PC-3 (cell line): ENCODE results near the gene SLIT1. TPM values are rescaled to one million over a fixed set of nuclear protein-coding genes. Genes with fewer than 3 reads are reported as not detected.
A peak's percentile ranks its signal among the peaks of the same experiment; 100 is the strongest.

Experiments
- ATAC-seq: fragments of 200-7000 bp; cut with Tn5 transposase; 2 replicates; pipeline ENCODE4 v1.9.1; 2020; ENCODE audit warnings: mild to moderate bottlenecking, moderate library complexity
- BruUV-seq: library from RNA; stranded (reverse); fragments of 400-500 nt; replicated peaks from 2 replicates; lab custom pipeline; 2021; lab: Mats Ljungman, UMichigan
- CTCF ChIA-PET: fragments of 300-600 bp; sonication (Branson Sonifier 250); formaldehyde crosslinking; loops from one replicate; lab custom pipeline; 2022; ENCODE audit warnings: antibody characterized with exemption; lab: Charles Lee
- POLR2A ChIA-PET: fragments of 300-600 bp; sonication (Branson Sonifier 250); formaldehyde crosslinking; loops from one replicate; lab custom pipeline; 2022; ENCODE audit warnings: antibody characterized with exemption; ENCODE audit not compliant: unreplicated experiment; lab: Charles Lee
- DNase-seq: peaks from one replicate; pipeline ENCODE4 v3.0.0-alpha.2; 2015
- H2AFZ ChIP-seq: fragments of 300-600 bp; sonication (generic); 2 replicates; pipeline ENCODE4 v1.6.0; 2016; ENCODE audit warnings: antibody characterized with exemption, low read length
- H3F3A ChIP-seq: fragments of 300-600 bp; sonication (generic); one replicate; pipeline ENCODE4 v1.6.0; 2017; ENCODE audit warnings: antibody characterized with exemption, low read length, control low read depth, mild to moderate bottlenecking; ENCODE audit not compliant: unreplicated experiment
- H3K27ac ChIP-seq: fragments of 300-600 bp; sonication (generic); 2 replicates; pipeline ENCODE4 v1.5.1; 2016; ENCODE audit warnings: mild to moderate bottlenecking, low read length
- H3K27me3 ChIP-seq: fragments of 300-600 bp; sonication (generic); 2 replicates; pipeline ENCODE4 v1.6.1; 2016; ENCODE audit warnings: low read length, mixed read lengths
- H3K36me3 ChIP-seq: fragments of 300-600 bp; sonication (generic); 2 replicates; pipeline ENCODE4 v1.6.1; 2016; ENCODE audit warnings: low read depth, mixed run types, low read length, mixed read lengths
- H3K4me1 ChIP-seq: fragments of 300-600 bp; sonication (generic); 2 replicates; pipeline ENCODE4 v1.5.1; 2016; ENCODE audit warnings: low read length; ENCODE audit not compliant: insufficient read depth
- H3K4me2 ChIP-seq: fragments of 300-600 bp; sonication (generic); 2 replicates; pipeline ENCODE4 v1.6.0; 2016; ENCODE audit warnings: low read length
- H3K4me3 ChIP-seq: fragments of 300-600 bp; sonication (generic); 2 replicates; pipeline ENCODE4 v1.5.1; 2016; ENCODE audit warnings: mild to moderate bottlenecking, low read length, mixed read lengths
- H3K79me2 ChIP-seq: fragments of 300-600 bp; sonication (generic); 2 replicates; pipeline ENCODE4 v1.6.1; 2017; ENCODE audit warnings: low read length, mixed read lengths
- H3K9ac ChIP-seq: fragments of 300-600 bp; sonication (generic); 2 replicates; pipeline ENCODE4 v1.6.0; 2016; ENCODE audit warnings: mild to moderate bottlenecking, low read length
- H3K9me2 ChIP-seq: fragments of 300-600 bp; sonication (generic); replicated peaks from 2 replicates; pipeline ENCODE4 v1.6.1; 2016; ENCODE audit warnings: mixed run types, low read length, mixed read lengths
- H3K9me3 ChIP-seq: fragments of 300-600 bp; sonication (generic); 2 replicates; pipeline ENCODE4 v1.6.1; 2016; ENCODE audit warnings: low read length, mixed read lengths
- H4K20me1 ChIP-seq: fragments of 300-600 bp; sonication (generic); 2 replicates; pipeline ENCODE4 v1.6.1; 2016; ENCODE audit warnings: low read length, mixed read lengths
- CTCF ChIP-seq: fragments of 300-600 bp; sonication (generic); conservative IDR thresholded peaks from 2 replicates; pipeline ENCODE4 v1.5.1; 2017; ENCODE audit warnings: antibody characterized with exemption, low read depth, mild to moderate bottlenecking, low read length
- EZH2 ChIP-seq: fragments of 300-600 bp; sonication (generic); IDR thresholded peaks from one replicate; pipeline ENCODE4 v1.6.1; 2017; ENCODE audit warnings: antibody characterized with exemption, mild to moderate bottlenecking, low read length; ENCODE audit not compliant: unreplicated experiment
- EZH2phosphoT487 ChIP-seq: fragments of 300-600 bp; sonication (generic); IDR thresholded peaks from 2 replicates; pipeline ENCODE4 v1.6.1; 2018; ENCODE audit warnings: mild to moderate bottlenecking, antibody characterized with exemption, low read length, borderline replicate concordance
- intact Hi-C: fragments of 100-400 bp; cut with micrococcal nuclease; formaldehyde crosslinking; loops from 2 replicates; pipeline ENCODE4 v1.9.0; 2023
- total RNA-seq: library from RNA; depleted of rRNA; stranded (reverse); fragments of >200 nt; gene quantifications from 2 replicates; pipeline ENCODE4 v1.2.3, GENCODE V29; 2014

The SLIT1 gene
- total RNA-seq, 1 experiment from 2014 or later: not detected

- TF ChIP-seq CTCF: peak; percentile 57
- no peak for TF ChIP-seq EZH2phosphoT487
- Histone ChIP-seq H3K27ac (no peak overlapping the region), H3K9me2 (no peaks in the 10 kb centered on the region), H3K4me3 (no peak overlapping the region), H4K20me1 (no peaks in the 10 kb centered on the region), H3K9me3 (no peaks in the 10 kb centered on the region), H3K4me2 (no peak overlapping the region), H3K27me3 (peaks cover 9% of the 10 kb centered on the region), H3K4me1 (no peaks in the 10 kb centered on the region), H2AFZ (no peak overlapping the region), H3K36me3 (no peaks in the 10 kb centered on the region), H3K9ac (no peak overlapping the region), H3F3A (no peaks in the 10 kb centered on the region), H3K79me2 (no peaks in the 10 kb centered on the region)
- intact Hi-C loops: loop anchor here (1.0 to 2.0 kb wide), 2 partner anchors 72 to 97 kb away; no protein-coding TSS in a partner anchor
- POLR2A ChIA-PET: no interaction called here
- CTCF ChIA-PET: no interaction called here
- BruUV-seq: no TSS peak
- DNase-seq (peak; percentile 9), ATAC-seq (peak; percentile 77)
These were observed 47.6 kb downstream of the SLIT1 start for GRCh38 chr10:97138174-97138573.

- ATAC-seq (no peak), DNase-seq (no peak)
- Histone ChIP-seq H3K9me3 (no peaks in the 10 kb centered on the region), H3K79me2 (no peaks in the 10 kb centered on the region), H3K4me1 (no peaks in the 10 kb centered on the region), H4K20me1 (no peaks in the 10 kb centered on the region), H2AFZ (no peak overlapping the region), H3K4me2 (no peak overlapping the region), H3K27me3 (no peaks in the 10 kb centered on the region), H3F3A (no peaks in the 10 kb centered on the region), H3K36me3 (no peaks in the 10 kb centered on the region), H3K9me2 (no peaks in the 10 kb centered on the region), H3K4me3 (no peak overlapping the region), H3K27ac (no peak overlapping the region), H3K9ac (no peak overlapping the region)
- TF ChIP-seq EZH2phosphoT487 (no peak), EZH2 (no peak), CTCF (no peak)
- BruUV-seq: no TSS peak
- intact Hi-C loops: no loop called here
- CTCF ChIA-PET: no interaction called here
- POLR2A ChIA-PET: no interaction called here
These were observed 49.0 kb downstream of the SLIT1 start for GRCh38 chr10:97136756-97137155.

- no peaks in the 10 kb centered on the region for H3K9me2 ChIP-seq
- TF ChIP-seq EZH2 (no peak), CTCF (no peak), EZH2phosphoT487 (no peak)
- H3K79me2 ChIP-seq: no peaks in the 10 kb centered on the region
- ChIA-PET POLR2A (no interaction called here), CTCF (no interaction called here)
- no peak overlapping the region for H3K4me2 ChIP-seq
- H3K4me1 ChIP-seq: no peaks in the 10 kb centered on the region
- no TSS peak for BruUV-seq
- H2AFZ ChIP-seq: no peak overlapping the region
- no peaks in the 10 kb centered on the region for H3K27me3 ChIP-seq
- H3K9ac ChIP-seq: no peak overlapping the region
- no peak for DNase-seq
- no peak for ATAC-seq
- no peaks in the 10 kb centered on the region for H4K20me1 ChIP-seq
- intact Hi-C loops: no loop called here
- H3K4me3 ChIP-seq: no peak overlapping the region
- no peaks in the 10 kb centered on the region for H3K36me3 ChIP-seq
- H3K27ac ChIP-seq: no peak overlapping the region
- no peaks in the 10 kb centered on the region for H3K9me3 ChIP-seq
- no peaks in the 10 kb centered on the region for H3F3A ChIP-seq
These were observed 50.3 kb downstream of the SLIT1 start for GRCh38 chr10:97135464-97135863.
